Caco-2 (cell line): ENCODE results near the gene TAC4. TPM values are rescaled to one million over a fixed set of nuclear protein-coding genes. Genes with fewer than 3 reads are reported as not detected.

ENCODE experiments used
- BruUV-seq: library from RNA; stranded (reverse); fragments of 400-500 nt; replicated peaks from 2 replicates; lab custom pipeline; 2021; lab: Mats Ljungman, UMichigan
- CTCF ChIA-PET: fragments of 300-600 bp; sonication (Branson Sonifier 250); formaldehyde crosslinking; loops from one replicate; lab custom pipeline; 2022; ENCODE audit warnings: antibody characterized with exemption; lab: Charles Lee
- POLR2A ChIA-PET: fragments of 300-600 bp; sonication (Branson Sonifier 250); formaldehyde crosslinking; loops from one replicate; lab custom pipeline; 2022; ENCODE audit warnings: antibody characterized with exemption; lab: Charles Lee
- DNase-seq, 2 experiments: peaks; one replicate each; pipeline versions ENCODE4 v3.0.0 to v3.0.0-alpha.2; 2020 to 2022
- H3K27me3 ChIP-seq: replicated peaks from 2 replicates; pipeline ENCODE4 v1.6.0; 2011; ENCODE audit warnings: low read length; ENCODE audit not compliant: control insufficient read depth, insufficient read depth
- H3K36me3 ChIP-seq: 2 replicates; pipeline ENCODE4 v1.5.1; 2011; ENCODE audit warnings: low read length; ENCODE audit not compliant: control insufficient read depth, insufficient read depth
- H3K4me1 ChIP-seq: fragments of 250-450 bp; sonication (Bioruptor Pico); 2 replicates; pipeline ENCODE4 v1.5.1; 2020; ENCODE audit warnings: mild to moderate bottlenecking
- H3K4me3 ChIP-seq: 2 replicates; pipeline ENCODE4 v1.5.1; 2011; ENCODE audit warnings: low read depth, mild to moderate bottlenecking, control low read depth, low read length
- H3K9me3 ChIP-seq: fragments of 250-450 bp; sonication (Bioruptor Pico); 2 replicates; pipeline ENCODE4 v1.5.1; 2020; ENCODE audit warnings: mild to moderate bottlenecking, moderate library complexity
- H3K27ac Mint-ChIP-seq: one replicate; pipeline ENCODE4 v1.8.0; 2022; ENCODE audit warnings: mixed read lengths; ENCODE audit not compliant: unreplicated experiment
- H3K27me3 Mint-ChIP-seq: one replicate; pipeline ENCODE4 v1.8.0; 2022; ENCODE audit warnings: mixed read lengths; ENCODE audit not compliant: insufficient read depth, unreplicated experiment
- H3K36me3 Mint-ChIP-seq: one replicate; pipeline ENCODE4 v1.8.0; 2022; ENCODE audit warnings: mild to moderate bottlenecking, mixed read lengths; ENCODE audit not compliant: insufficient read depth, unreplicated experiment
- H3K4me1 Mint-ChIP-seq: one replicate; pipeline ENCODE4 v1.8.0; 2022; ENCODE audit warnings: low read depth, mixed read lengths; ENCODE audit not compliant: unreplicated experiment
- H3K4me3 Mint-ChIP-seq: one replicate; pipeline ENCODE4 v1.8.0; 2022; ENCODE audit warnings: mild to moderate bottlenecking, moderate library complexity, mixed read lengths; ENCODE audit not compliant: unreplicated experiment
- H3K9me3 Mint-ChIP-seq: one replicate; pipeline ENCODE4 v1.8.0; 2022; ENCODE audit warnings: mixed read lengths; ENCODE audit not compliant: unreplicated experiment
- CTCF ChIP-seq, 2 experiments: fragments of 200-600 bp in 1 of 2; IDR thresholded peaks; 1 replicate in 1 of 2; 2 replicates in 1 of 2; pipeline versions ENCODE4 v1.5.1 to v1.8.0; 2011 to 2022; ENCODE audit warnings: antibody characterized with exemption in 1 of 2, control low read depth in 1 of 2, inconsistent platforms in 1 of 2, low read depth in 1 of 2, low read length in 1 of 2, mild to moderate bottlenecking in 1 of 2, moderate library complexity in 1 of 2; ENCODE audit not compliant: insufficient read depth in 1 of 2, severe bottlenecking in 1 of 2, unreplicated experiment in 1 of 2
- intact Hi-C: fragments of 100-400 bp; cut with micrococcal nuclease; formaldehyde crosslinking; loops from one replicate; pipeline ENCODE4 v1.10.0; 2022; ENCODE audit not compliant: unreplicated experiment
- total RNA-seq: library from RNA; stranded (reverse); gene quantifications from 2 replicates; pipeline ENCODE4 v1.2.3, GENCODE V29; 2022

Gene TAC4
- total RNA-seq, 1 experiment from 2014 or later, result 17.1 TPM

GRCh38 chr17:49817993-49818392 lies 29.9 kb downstream of the TAC4 start:
- peaks cover 17% of the 10 kb centered on the region for H3K36me3 ChIP-seq
- Mint-ChIP-seq H3K4me1 (peaks cover 10% of the 10 kb centered on the region), H3K9me3 (no peaks in the 10 kb centered on the region), H3K4me3 (no peak overlapping the region), H3K27ac (no peak overlapping the region), H3K36me3 (peaks cover 92% of the 10 kb centered on the region), H3K27me3 (no peaks in the 10 kb centered on the region)
- no peaks in the 10 kb centered on the region for H3K9me3 ChIP-seq
- no TSS peak for BruUV-seq
- intact Hi-C loops, result no loop called here
- H3K4me1 ChIP-seq, result 0 out of 2 replicates have a peak, but pooled peaks cover 5% of the 10 kb centered on the region
- TF ChIP-seq CTCF (IDR thresholded peaks at IDR 0.05; ENCODE audit: insufficient read depth in 1 of 2, low read depth in 1 of 2, low read length in 1 of 2, severe bottlenecking in 1 of 2, unreplicated experiment in 1 of 2), result no peak
- no peak overlapping the region for H3K4me3 ChIP-seq
- ChIA-PET POLR2A (no interaction called here), CTCF (no interaction called here)
- no peak for DNase-seq
- H3K27me3 ChIP-seq, result no peaks in the 10 kb centered on the region

GRCh38 chr17:49815761-49816281 lies 32.0 kb downstream of the TAC4 start:
- Mint-ChIP-seq H3K36me3 (peaks cover 92% of the 10 kb centered on the region), H3K27me3 (no peaks in the 10 kb centered on the region), H3K4me1 (no peaks in the 10 kb centered on the region), H3K4me3 (no peak overlapping the region), H3K27ac (no peak overlapping the region), H3K9me3 (no peaks in the 10 kb centered on the region)
- POLR2A ChIA-PET, result no interaction called here
- H3K27me3 ChIP-seq, result no peaks in the 10 kb centered on the region
- CTCF ChIA-PET, result interaction anchor here (0.5 kb wide), 1 partner anchor 52 kb away, joined by 3 read pairs; the partner anchor contains the start of gene FAM117A
- intact Hi-C loops, result no loop called here
- no peak overlapping the region for H3K4me3 ChIP-seq
- no peak for TF ChIP-seq CTCF (IDR thresholded peaks at IDR 0.05; ENCODE audit: insufficient read depth in 1 of 2, low read depth in 1 of 2, low read length in 1 of 2, severe bottlenecking in 1 of 2, unreplicated experiment in 1 of 2)
- H3K4me1 ChIP-seq, result no peaks in the 10 kb centered on the region
- BruUV-seq, result no TSS peak
- H3K9me3 ChIP-seq, result no peaks in the 10 kb centered on the region
- peaks cover 14% of the 10 kb centered on the region; the same call in 1 of the 2 replicates for H3K36me3 ChIP-seq
- DNase-seq, result no peak

GRCh38 chr17:49814781-49815529 lies 32.9 kb downstream of the TAC4 start:
- Histone ChIP-seq H3K4me3 (no peak overlapping the region), H3K4me1 (no peaks in the 10 kb centered on the region), H3K9me3 (no peaks in the 10 kb centered on the region), H3K27me3 (no peaks in the 10 kb centered on the region), H3K36me3 (peaks cover 12% of the 10 kb centered on the region; the same call in 1 of the 2 replicates)
- ChIA-PET CTCF (interaction anchor here (0.7 kb wide), 1 partner anchor 324 kb away, joined by 3 read pairs; no protein-coding TSS in a partner anchor), POLR2A (no interaction called here)
- no TSS peak for BruUV-seq
- Mint-ChIP-seq H3K9me3 (no peaks in the 10 kb centered on the region), H3K4me1 (no peaks in the 10 kb centered on the region), H3K27ac (no peak overlapping the region), H3K4me3 (no peak overlapping the region), H3K27me3 (no peaks in the 10 kb centered on the region), H3K36me3 (peaks cover 94% of the 10 kb centered on the region)
- intact Hi-C loops, result no loop called here
- no peak for DNase-seq
- no peak for TF ChIP-seq CTCF (IDR thresholded peaks at IDR 0.05; ENCODE audit: insufficient read depth in 1 of 2, low read depth in 1 of 2, low read length in 1 of 2, severe bottlenecking in 1 of 2, unreplicated experiment in 1 of 2)
